Measurements from ENCODE around the gene BTBD16.

GRCh38 chr10:122375679-122376160 lies 104.6 kb downstream of the BTBD16 start:
- TF ChIP-seq POLR2A (IDR thresholded peaks at IDR 0.05): no peak
- TF ChIP-seq CTCF (IDR thresholded peaks at IDR 0.05): no peak
- TF ChIP-seq EP300 (IDR thresholded peaks at IDR 0.05): no peak

Data from sigmoid colon (tissue), 4 donors.